Endothelial cell of umbilical vein (primary cell): ENCODE results near the gene NFATC3. TPM values are rescaled to one million over a fixed set of nuclear protein-coding genes. Genes with fewer than 3 reads are reported as not detected.

Experiments used
- BruUV-seq: library from RNA; stranded (reverse); fragments of 400-500 nt; replicated peaks from 2 replicates; lab custom pipeline; 2021; lab: Mats Ljungman, UMichigan
- CTCF ChIA-PET: fragments of 300-600, 350-600 bp; sonication (Branson Sonifier 250); formaldehyde crosslinking; loops from one replicate; lab custom pipeline; 2021; ENCODE audit warnings: antibody characterized with exemption, inconsistent platforms; lab: Charles Lee
- POLR2A ChIA-PET: fragments of 300-600, 350-600 bp; sonication (Branson Sonifier 250); formaldehyde crosslinking; loops from one replicate; lab custom pipeline; 2021; ENCODE audit warnings: antibody characterized with exemption, inconsistent platforms; lab: Charles Lee
- DNase-seq: peaks from one replicate; pipeline ENCODE4 v3.0.0-alpha.2; 2011; ENCODE audit warnings: low read depth, low spot score
- FAIRE-seq: peaks from 2 replicates; lab custom pipeline; 2011; peaks lifted over from hg19 to GRCh38; lab: Jason Lieb, UNC
- H2AFZ ChIP-seq: 2 replicates; pipeline ENCODE4 v1.6.0; 2012; ENCODE audit warnings: low read depth, low read length, control low read depth, inconsistent platforms
- H3K27ac ChIP-seq: 2 replicates; pipeline ENCODE4 v1.5.1; 2011; ENCODE audit warnings: low read depth, mild to moderate bottlenecking, control low read depth, low read length, moderate library complexity; ENCODE audit not compliant: insufficient read depth
- H3K27me3 ChIP-seq, 2 experiments: 2 replicates each; pipeline versions ENCODE4 v1.6.0 to v1.6.1; 2011; ENCODE audit warnings: low read length in 2 of 2, mixed read lengths in 1 of 2; ENCODE audit not compliant: control insufficient read depth in 2 of 2, insufficient read depth in 2 of 2
- H3K36me3 ChIP-seq, 2 experiments: 2 replicates in 1 of 2; 3 replicates in 1 of 2; pipeline ENCODE4 v1.5.1; 2011; ENCODE audit warnings: low read length in 2 of 2, mild to moderate bottlenecking in 1 of 2, moderate library complexity in 1 of 2; ENCODE audit not compliant: control insufficient read depth in 2 of 2, insufficient read depth in 2 of 2; ENCODE audit errors: extremely low read depth in 1 of 2
- H3K4me1 ChIP-seq: 3 replicates; pipeline ENCODE4 v1.5.1; 2011; ENCODE audit warnings: mild to moderate bottlenecking, low read length; ENCODE audit not compliant: control insufficient read depth, insufficient read depth; ENCODE audit errors: extremely low read depth
- H3K4me2 ChIP-seq: 2 replicates; pipeline ENCODE4 v1.6.1; 2011; ENCODE audit warnings: low read length, control low read depth, mixed read lengths; ENCODE audit not compliant: insufficient read depth
- H3K4me3 ChIP-seq, 3 experiments: fragments of 200-600 bp in 1 of 3; sonication (generic), shearing (Covaris generic) in 1 of 3; replicated peaks in 1 of 3; 2 replicates each; pipeline ENCODE4 v1.5.1; 2011 to 2016; ENCODE audit warnings: control low read depth in 3 of 3, low read length in 3 of 3, mild to moderate bottlenecking in 2 of 3, inconsistent platforms in 1 of 3, low read depth in 1 of 3, moderate library complexity in 1 of 3; ENCODE audit not compliant: insufficient read depth in 1 of 3
- H3K79me2 ChIP-seq: 2 replicates; pipeline ENCODE4 v1.6.0; 2012; ENCODE audit warnings: low read length, inconsistent platforms; ENCODE audit not compliant: control insufficient read depth, insufficient read depth
- H3K9ac ChIP-seq: replicated peaks from 2 replicates; pipeline ENCODE3; 2011; ENCODE audit warnings: low read length, control low read depth; ENCODE audit not compliant: insufficient read depth; ENCODE audit errors: extremely low read depth
- H3K9me1 ChIP-seq: replicated peaks from 3 replicates; pipeline ENCODE4 v1.6.0; 2011; ENCODE audit warnings: mild to moderate bottlenecking, low read length; ENCODE audit not compliant: control insufficient read depth, insufficient read depth; ENCODE audit errors: extremely low read depth
- H3K9me3 ChIP-seq: replicated peaks from 2 replicates; pipeline ENCODE4 v1.5.1; 2012; ENCODE audit warnings: low read length, inconsistent platforms; ENCODE audit not compliant: control insufficient read depth, insufficient read depth
- H4K20me1 ChIP-seq: replicated peaks from 2 replicates; pipeline ENCODE3; 2011; ENCODE audit warnings: mild to moderate bottlenecking, low read length; ENCODE audit not compliant: control insufficient read depth, insufficient read depth; ENCODE audit errors: extremely low read depth
- CTCF ChIP-seq, 2 donors: IDR thresholded peaks; 1 replicate in 1 of 2; 2 replicates in 1 of 2; pipeline ENCODE4 v1.5.1; 2011; ENCODE audit warnings: low read length in 2 of 2, mild to moderate bottlenecking in 2 of 2, moderate library complexity in 2 of 2, control low read depth in 1 of 2, inconsistent platforms in 1 of 2, low read depth in 1 of 2; ENCODE audit not compliant: insufficient read depth in 1 of 2; ENCODE audit errors: extremely low read depth in 1 of 2
- EZH2 ChIP-seq: IDR thresholded peaks from 2 replicates; pipeline ENCODE4 v1.6.1; 2012; ENCODE audit warnings: borderline replicate concordance, low read depth, mild to moderate bottlenecking, moderate library complexity, low read length, inconsistent platforms; ENCODE audit not compliant: severe bottlenecking
- FOS ChIP-seq: IDR thresholded peaks from 2 replicates; pipeline ENCODE4 v1.6.1; 2011; ENCODE audit warnings: mild to moderate bottlenecking, low read length, moderate library complexity, borderline replicate concordance; ENCODE audit not compliant: insufficient read depth
- GATA2 ChIP-seq: IDR thresholded peaks from 2 replicates; pipeline ENCODE4 v1.7.0; 2011; ENCODE audit warnings: low read depth, mild to moderate bottlenecking, moderate library complexity, mixed read lengths, low read length; ENCODE audit not compliant: insufficient read length, insufficient read depth
- JUN ChIP-seq: IDR thresholded peaks from 2 replicates; pipeline ENCODE4 v1.6.1; 2011; ENCODE audit warnings: borderline replicate concordance, low read depth; ENCODE audit not compliant: insufficient read length, insufficient read depth
- MAX ChIP-seq: IDR thresholded peaks from 2 replicates; pipeline ENCODE4 v1.6.1; 2011; ENCODE audit not compliant: insufficient read depth, insufficient read length
- MYC ChIP-seq: IDR thresholded peaks from one replicate; pipeline ENCODE4 v1.6.1; 2011; ENCODE audit warnings: mild to moderate bottlenecking, low read depth, low read length
- POLR2A ChIP-seq: IDR thresholded peaks from 2 replicates; pipeline ENCODE4 v1.6.1; 2012; ENCODE audit warnings: low read depth, mild to moderate bottlenecking, control low read depth, low read length
- POLR2AphosphoS5 ChIP-seq: IDR thresholded peaks from 2 replicates; pipeline ENCODE4 v1.6.1; 2012; ENCODE audit warnings: low read depth, mild to moderate bottlenecking, control low read depth, low read length, moderate library complexity; ENCODE audit not compliant: insufficient read depth
- dilution Hi-C: fragments of 300-500 bp; cut with MboI; formaldehyde crosslinking; loops from one replicate; pipeline ENCODE4 v1.15.0; 2019; ENCODE audit warnings: low sequenced_read_pairs; ENCODE audit not compliant: extremely low pct_ligation_motif_present
- intact Hi-C: fragments of 100-400 bp; cut with micrococcal nuclease; formaldehyde crosslinking; loops from one replicate; pipeline ENCODE4 v1.10.0; 2022
- polyA plus RNA-seq, 4 experiments: library from polyadenylated mRNA; depleted of rRNA in 3 of 4; stranded (reverse) in 3 of 4; unstranded in 1 of 4; fragments of >200 nt; gene quantifications; 2 replicates each; pipeline versions ENCODE4 v1.2.1 to v1.2.3, GENCODE V29; 2011 to 2012; ENCODE audit warnings: missing spikeins in 1 of 4
- total RNA-seq: library from RNA; stranded (reverse); gene quantifications from 2 replicates; pipeline ENCODE4 v1.2.3, GENCODE V29; 2021

The NFATC3 gene
- total and polyA plus RNA-seq, 2 donors (not counting 3 experiments of a cell fraction or from before 2014, with no cell fraction given) = 15.6 to 33.1 TPM

- Histone ChIP-seq H3K79me2 (no peaks in the 10 kb centered on the region), H3K9me1 (no peaks in the 10 kb centered on the region), H3K4me3 (no peak overlapping the region), H3K9ac (no peak overlapping the region), H3K4me1 (peaks cover 19% of the 10 kb centered on the region), H3K27me3 (no peaks in the 10 kb centered on the region), H3K9me3 (no peaks in the 10 kb centered on the region), H3K27ac (no peak overlapping the region), H4K20me1 (no peaks in the 10 kb centered on the region), H3K36me3 (peaks cover 0 to 4% of the 10 kb centered on the region in 2 experiments), H2AFZ (no peak overlapping the region), H3K4me2 (no peak overlapping the region)
- BruUV-seq = no TSS peak
- ChIA-PET CTCF (interaction anchor here (0.9 to 5.4 kb wide), 13 partner anchors 11 to 250 kb away, joined by 3 to 34 read pairs (median 6); partner anchors contain the start of genes DDX28, DUS2, NFATC3 and NRN1L), POLR2A (no interaction called here)
- FAIRE-seq (peak; percentile 18), DNase-seq (peak; percentile 57)
- intact Hi-C loops (no loop called here), dilution Hi-C loops (no loop called here)
- TF ChIP-seq EZH2 = no peak
- TF ChIP-seq POLR2A = no peak
- TF ChIP-seq MAX = no peak
- no peak for TF ChIP-seq FOS
- no peak for TF ChIP-seq JUN
- TF ChIP-seq POLR2AphosphoS5 = no peak
- TF ChIP-seq MYC = no peak
- TF ChIP-seq GATA2 = no peak
- no peak for TF ChIP-seq CTCF (IDR thresholded peaks at IDR 0.05; ENCODE audit: extremely low read depth in 1 of 2, insufficient read depth in 1 of 2, low read depth in 1 of 2, low read length in 2 of 2)
Observed at GRCh38 chr16:68065716-68066305, 19.4 kb upstream of the NFATC3 start.
